NCI-H1694 treated with DMSO at 0.1 percent for 48 hours (cell line): ENCODE data around the gene FBXO40.

ENCODE experiments used
- DNase-seq: peaks from one replicate; lab custom pipeline; 2025; lab: John Stamatoyannopoulos, UW

FBXO40 gene

DNA sequence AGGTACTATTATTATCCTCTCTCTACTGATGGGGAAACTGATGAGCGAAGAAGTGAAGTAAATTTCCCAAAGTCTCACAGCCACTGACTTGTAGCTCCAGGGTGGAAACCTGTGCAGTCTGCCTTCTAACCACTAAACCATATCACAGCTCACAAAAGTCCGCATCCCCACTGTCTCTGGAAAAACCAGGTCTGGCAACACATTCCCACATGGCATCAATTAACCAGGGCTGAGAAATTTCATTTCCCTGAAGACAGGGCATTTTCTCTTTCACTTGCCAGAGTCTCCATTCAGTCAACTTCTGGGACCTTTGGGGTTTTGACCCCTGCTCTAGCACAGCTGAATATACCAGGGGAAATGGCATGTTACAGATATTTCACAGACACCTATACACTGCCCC lies 26.5 kb downstream of the FBXO40 start:
- no peak for DNase-seq

DNA sequence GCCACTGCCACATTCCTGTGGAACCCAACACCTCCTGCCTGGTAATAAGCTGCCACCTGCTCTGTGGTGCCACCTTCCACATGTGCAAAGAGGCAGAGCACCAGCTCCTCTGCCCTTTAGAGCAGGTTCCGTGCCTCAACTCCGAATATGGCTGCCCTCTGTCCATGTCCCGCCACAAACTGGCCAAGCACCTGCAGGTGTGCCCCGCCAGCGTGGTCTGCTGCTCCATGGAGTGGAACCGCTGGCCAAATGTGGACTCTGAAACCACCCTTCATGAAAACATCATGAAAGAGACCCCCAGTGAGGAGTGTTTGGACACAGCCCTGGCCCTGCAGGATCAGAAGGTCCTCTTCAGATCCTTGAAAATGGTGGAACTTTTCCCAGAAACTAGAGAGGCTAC lies 28.3 kb downstream of the FBXO40 start:
- no peak for DNase-seq

GRCh38 chr3:121624147-121624899 lies 31.1 kb downstream of the FBXO40 start:
- DNase-seq, result no peak

DNA sequence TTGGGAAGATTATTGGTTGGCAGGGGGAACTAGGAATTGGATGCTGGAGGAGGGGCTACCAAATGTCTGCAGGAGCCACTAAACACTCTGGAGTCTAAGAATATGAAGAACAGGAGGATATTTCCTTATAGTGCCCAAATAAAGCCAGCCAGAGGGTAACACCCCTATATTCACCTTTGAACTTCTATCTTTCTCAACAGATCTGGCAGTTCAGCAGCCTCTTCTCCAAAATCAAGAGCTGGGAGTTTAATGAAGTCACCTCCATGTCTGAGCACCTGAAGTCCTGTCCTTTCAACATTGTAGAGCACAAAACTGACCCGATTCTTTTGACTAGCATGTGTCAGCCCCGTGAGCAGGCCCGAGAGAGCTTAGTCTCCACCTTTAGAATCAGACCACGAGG lies 33.3 kb downstream of the FBXO40 start:
- no peak for DNase-seq

DNA sequence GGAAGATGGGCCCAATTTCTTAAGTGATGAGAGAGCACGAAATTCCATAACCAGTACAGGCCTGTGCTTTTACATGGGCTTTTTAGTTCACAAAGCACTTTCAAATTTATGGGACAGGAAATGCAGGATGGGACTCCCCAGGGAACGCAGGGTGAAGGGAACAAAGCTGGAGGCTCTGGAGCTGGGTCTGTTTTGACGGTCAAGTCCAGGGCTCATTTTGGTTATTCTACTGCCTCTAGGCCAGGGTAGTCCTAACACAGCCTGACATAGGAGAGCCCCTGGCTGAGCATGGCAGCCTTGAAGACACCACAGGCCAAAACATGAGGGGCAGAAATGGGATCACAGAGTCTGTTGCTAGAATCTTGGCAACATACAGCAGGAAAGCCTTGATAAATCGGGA lies 34.0 kb downstream of the FBXO40 start:
- DNase-seq, result no peak

DNA sequence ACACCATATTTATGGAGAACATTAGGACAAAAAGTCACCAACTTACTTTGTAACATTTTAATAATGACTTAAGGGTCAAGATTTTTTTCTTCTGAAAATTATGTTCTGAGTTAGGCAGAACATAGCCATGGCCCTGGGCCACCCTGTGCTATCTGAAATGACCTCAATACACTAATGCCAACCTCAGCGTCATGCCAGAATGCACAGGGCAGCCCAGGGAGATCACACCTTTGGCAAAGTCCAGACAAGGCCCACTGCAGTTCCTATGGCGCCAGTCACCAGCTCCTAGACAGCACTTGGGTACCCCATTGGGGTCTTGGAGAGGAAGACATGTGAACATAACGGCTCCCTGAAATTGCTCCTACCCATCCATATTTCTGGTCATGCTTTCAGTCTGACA lies 34.4 kb downstream of the FBXO40 start:
- DNase-seq, result no peak

DNA sequence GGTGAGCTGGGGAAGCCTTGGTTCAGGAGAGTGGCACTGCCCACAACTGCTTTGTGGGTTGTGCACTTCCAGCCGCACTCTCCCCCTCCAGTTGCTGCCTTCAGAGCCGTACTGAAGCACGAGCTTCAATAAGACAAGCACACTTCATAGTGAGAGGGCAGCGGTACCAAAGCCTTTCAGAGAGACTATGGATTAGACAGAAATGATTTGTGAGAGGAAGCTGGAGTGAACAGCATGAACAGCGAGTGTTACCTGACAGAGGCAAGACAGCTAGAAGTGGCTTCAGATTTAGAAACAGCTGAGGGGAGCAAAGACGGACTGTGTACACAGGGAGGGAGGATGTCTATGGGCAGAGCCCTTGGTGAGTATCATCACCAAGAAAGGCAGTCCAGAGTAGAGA lies 36.4 kb downstream of the FBXO40 start:
- no peak for DNase-seq

DNA sequence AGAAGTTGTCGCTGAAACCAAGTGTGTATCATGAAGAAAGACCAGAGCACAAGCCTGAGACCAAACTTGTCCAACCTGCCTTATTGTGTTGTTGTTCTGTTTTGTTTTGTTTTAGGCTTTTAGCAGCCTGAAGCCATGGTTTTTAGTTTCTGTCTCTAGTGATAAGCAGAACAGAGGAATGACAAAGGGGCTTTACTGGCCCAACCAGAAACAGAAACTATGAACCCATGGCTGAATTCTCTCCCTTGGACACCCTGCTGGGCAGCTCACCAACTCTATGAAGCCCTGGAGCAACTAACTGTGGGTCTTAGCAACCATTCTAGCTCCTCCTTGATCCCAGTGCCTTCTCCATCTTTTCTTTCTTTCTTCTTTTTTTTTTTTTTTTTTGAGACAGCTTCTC lies 37.2 kb downstream of the FBXO40 start:
- no peak for DNase-seq

DNA sequence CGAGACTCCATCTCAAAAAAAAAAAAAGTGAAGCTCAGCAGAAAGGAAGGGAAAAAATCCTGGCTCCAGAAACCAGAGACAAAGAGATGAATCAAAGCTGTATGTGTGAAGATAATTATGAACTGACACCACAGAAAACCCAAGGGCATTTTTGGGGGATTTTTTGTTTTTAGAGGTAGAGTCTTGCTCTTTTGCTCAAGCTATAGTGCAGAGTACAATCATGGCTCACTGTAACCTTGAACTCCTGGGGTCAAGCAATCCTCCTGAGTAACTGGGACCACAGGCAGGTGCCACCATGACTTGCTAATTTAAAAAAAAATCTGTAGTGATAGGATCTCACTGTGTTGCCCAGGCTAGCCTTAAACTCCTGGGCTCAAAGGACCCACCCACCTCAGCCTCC lies 44.7 kb downstream of the FBXO40 start:
- DNase-seq, result no peak

GRCh38 chr3:121641127-121641526 lies 47.9 kb downstream of the FBXO40 start:
- no peak for DNase-seq

- no peak for DNase-seq
Measured at GRCh38 chr3:121642601-121643314, 49.6 kb downstream of the FBXO40 start.

DNA sequence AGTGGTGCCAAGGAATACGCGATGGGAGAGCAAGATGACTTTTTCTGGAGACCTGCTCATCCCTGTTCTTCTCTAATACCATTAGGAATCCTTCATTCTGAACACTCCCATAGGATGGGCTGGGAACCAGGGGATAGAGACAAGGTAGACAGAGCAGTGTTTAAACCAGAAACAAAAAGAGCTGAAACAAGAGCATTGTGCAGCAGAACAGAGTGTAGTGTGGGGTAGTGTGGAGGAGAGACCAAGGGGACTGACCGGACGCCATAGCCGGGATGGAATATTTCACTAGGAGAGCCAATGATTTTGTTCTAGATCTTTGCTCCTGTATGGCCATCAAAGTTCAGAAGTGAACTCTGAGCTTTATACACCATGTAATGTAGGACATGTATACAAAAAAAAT lies 51.9 kb downstream of the FBXO40 start:
- DNase-seq, result no peak

- DNase-seq, result no peak
Measured at GRCh38 chr3:121648219-121648958, 55.2 kb downstream of the FBXO40 start.

- no peak for DNase-seq
Measured at GRCh38 chr3:121649645-121650044, 56.5 kb downstream of the FBXO40 start.

DNA sequence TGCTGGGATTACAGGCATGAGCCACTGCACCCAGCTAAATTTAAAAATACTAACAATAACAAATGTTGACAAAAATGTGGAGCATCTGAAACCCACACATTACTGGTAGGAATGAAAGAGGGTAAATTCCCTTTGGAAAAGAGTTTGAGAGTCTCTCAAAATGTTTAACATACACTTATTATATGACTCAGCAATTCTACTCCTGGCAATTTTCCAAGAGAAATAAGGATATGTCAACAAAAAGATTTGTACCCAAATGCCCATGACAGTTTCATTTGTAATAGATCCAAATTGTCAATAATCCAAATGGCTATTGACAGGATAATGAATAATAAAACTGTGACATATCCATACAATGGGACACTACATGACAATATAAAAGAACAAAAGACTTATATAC lies 58.5 kb downstream of the FBXO40 start:
- no peak for DNase-seq

- DNase-seq, result no peak
Measured at GRCh38 chr3:121654493-121655385, 61.6 kb downstream of the FBXO40 start.

GRCh38 chr3:121658716-121659435 lies 65.7 kb downstream of the FBXO40 start:
- DNase-seq, result no peak

- no peak for DNase-seq
Measured at GRCh38 chr3:121659586-121659985, 66.4 kb downstream of the FBXO40 start.

- no peak for DNase-seq
Measured at GRCh38 chr3:121660356-121661171, 67.4 kb downstream of the FBXO40 start, which contains the start of gene HCLS1. TSS of gene HCLS1 (minus strand) at chr3:121660903. CDS start at chr3:121658347, 2,556 bp downstream.

- no peak for DNase-seq
Measured at GRCh38 chr3:121661376-121661775, 68.2 kb downstream of the FBXO40 start.
